Right lobe of liver (tissue), 6 donors: ENCODE data around the gene ADAM23. TPM values are rescaled to one million over a fixed set of nuclear protein-coding genes. Genes with fewer than 3 reads are reported as not detected.

ENCODE experiments used
- ATAC-seq, 4 donors: fragments of 200-7000 bp; cut with Tn5 transposase; one replicate each; pipeline ENCODE4 v1.9.1; 2020; ENCODE audit warnings: mild to moderate bottlenecking in 4 of 4, moderate library complexity in 4 of 4
- DNase-seq, 3 donors: peaks; one replicate each; pipeline ENCODE4 v3.0.0-alpha.2; 2020
- H3K27ac ChIP-seq, 3 donors: fragments of 200-600 bp; one replicate each; pipeline ENCODE4 v1.8.0; 2022
- H3K27me3 ChIP-seq, 2 donors: fragments of 200-600 bp; one replicate each; pipeline ENCODE4 v1.8.0; 2022
- H3K36me3 ChIP-seq, 4 donors: fragments of 200-600 bp; sonication (generic) in 1 of 4; one replicate each; pipeline versions ENCODE4 v1.5.1 to v1.8.0; 2017 to 2022; ENCODE audit warnings: control low read depth in 1 of 4
- H3K4me1 ChIP-seq, 4 donors: fragments of 200-600 bp; sonication (generic) in 1 of 4; one replicate each; pipeline versions ENCODE4 v1.5.1 to v1.8.0; 2017 to 2022; ENCODE audit warnings: control low read depth in 1 of 4
- H3K4me3 ChIP-seq, 3 donors: fragments of 200-600 bp; one replicate each; pipeline ENCODE4 v1.8.0; 2022
- H3K9me3 ChIP-seq, 4 donors: fragments of 200-600 bp; sonication (generic) in 1 of 4; one replicate each; pipeline versions ENCODE4 v1.5.1 to v1.8.0; 2017 to 2022; ENCODE audit warnings: control low read depth in 1 of 4
- CTCF ChIP-seq, 4 donors: fragments of 200-600 bp in 3 of 4; fragments of 450-650 bp in 1 of 4; IDR thresholded peaks; one replicate each; pipeline versions ENCODE4 v1.5.1 to v1.8.0; 2016 to 2022; ENCODE audit warnings: antibody characterized with exemption in 4 of 4, mild to moderate bottlenecking in 2 of 4
- POLR2A ChIP-seq: fragments of 450-650 bp; IDR thresholded peaks from one replicate; pipeline ENCODE4 v1.6.1; 2017; ENCODE audit warnings: antibody characterized with exemption, mild to moderate bottlenecking
- WGBS: methylation state at CpG from one replicate; pipeline ENCODE4 v1.1.6; 2018; ENCODE audit warnings: low coverage, low lambda C conversion rate; ENCODE audit not compliant: insufficient coverage; ENCODE audit errors: missing lambda C conversion rate; 5-methylcytosine and 5-hydroxymethylcytosine counted together
- intact Hi-C, 2 donors: fragments of 100-400 bp; cut with DNase I; formaldehyde crosslinking; loops; one replicate each; pipeline versions ENCODE4 v1.11.2 to v1.14.1; 2022
- total RNA-seq, 6 experiments: library from RNA; depleted of rRNA in 2 of 6; stranded (reverse); fragments of >200 nt in 2 of 6; fragmentation: NEBNext Ultra II Directional in 3 of 6; extraction: Animal tissue kit (Norgen Biotek cat#: 25700) in 3 of 6; gene quantifications; one replicate each; pipeline versions ENCODE4 v1.1.0 to v1.2.4, GENCODE V29; 2016 to 2023
- donor health status: DM: no; HTN: yes; CAD: no.
- donor health status: DM: no; HTN: no; CAD: no.
- donor health status: DM: no; HTN: no; CAD: no.
- donor health status: DM: no; HTN: yes; CAD: no.
- donor health status: DM: no; HTN: yes; CAD: no.

The ADAM23 gene
- total RNA-seq, 6 experiments from 2014 or later: under 0.01 to 0.26 (median 0.09) TPM; not detected in 2

DNA sequence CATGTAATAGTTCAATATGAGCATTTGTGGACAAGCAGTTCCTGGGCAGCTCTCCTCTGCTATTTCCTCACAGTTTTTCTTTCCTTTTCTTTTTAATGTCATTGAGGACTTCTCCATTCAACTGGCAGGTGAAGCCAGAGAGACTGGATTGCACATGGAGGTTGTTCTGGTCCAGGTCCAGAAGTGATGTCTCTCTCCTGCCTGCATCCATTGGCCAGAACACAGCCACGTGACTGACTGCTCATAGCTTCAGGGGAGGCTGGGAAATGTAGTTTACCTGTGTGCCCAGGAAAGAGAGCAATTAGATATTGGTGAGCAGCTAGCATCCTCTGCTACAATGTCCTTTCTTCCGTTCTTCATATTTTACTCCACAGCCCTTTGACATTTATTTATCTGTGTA lies 20.2 kb upstream of the ADAM23 start:
- Histone ChIP-seq H3K4me1 (no peaks in the 10 kb centered on the region), H3K4me3 (no peak overlapping the region), H3K27me3 (no peaks in the 10 kb centered on the region), H3K9me3 (no peaks in the 10 kb centered on the region), H3K36me3 (no peaks in the 10 kb centered on the region), H3K27ac (no peak overlapping the region)
- no peak for DNase-seq
- no peak for TF ChIP-seq POLR2A
- no peak for TF ChIP-seq CTCF (IDR thresholded peaks at IDR 0.05)
- ATAC-seq: no peak
- WGBS: 18% methylated on average over 2 of the region's 2 CpGs
- intact Hi-C loops: no loop called here

DNA sequence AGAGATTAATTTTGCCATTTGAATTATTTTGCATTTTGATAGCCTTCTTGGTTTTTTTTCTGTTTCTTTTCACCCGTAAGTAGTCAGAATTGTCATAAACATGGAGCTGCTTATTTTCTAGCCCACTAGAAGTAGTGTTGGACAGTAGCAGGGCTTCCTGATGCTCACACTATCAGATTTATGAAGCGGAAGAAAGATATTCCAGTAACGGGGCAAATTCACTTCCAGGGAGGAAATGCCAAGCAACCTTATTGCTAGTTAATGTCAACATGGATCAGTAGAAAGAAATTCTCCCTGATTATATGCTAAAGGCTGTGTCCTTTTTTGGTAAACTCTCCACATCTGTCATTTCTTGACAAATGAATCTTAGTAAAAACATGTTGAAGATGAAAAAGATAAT lies 19.2 kb upstream of the ADAM23 start:
- intact Hi-C loops: no loop called here
- Histone ChIP-seq H3K27me3 (no peaks in the 10 kb centered on the region), H3K4me3 (no peak overlapping the region), H3K9me3 (no peaks in the 10 kb centered on the region), H3K27ac (no peak overlapping the region), H3K36me3 (no peaks in the 10 kb centered on the region), H3K4me1 (no peaks in the 10 kb centered on the region)
- TF ChIP-seq CTCF (IDR thresholded peaks at IDR 0.05): no peak
- no peak for TF ChIP-seq POLR2A
- DNase-seq: no peak
- no peak for ATAC-seq
- 63% methylated on average over 3 of the region's 3 CpGs for WGBS

- no peaks in the 10 kb centered on the region for H3K36me3 ChIP-seq
- DNase-seq (no peak), ATAC-seq (no peak)
- H3K4me3 ChIP-seq: no peak overlapping the region
- no peaks in the 10 kb centered on the region for H3K4me1 ChIP-seq
- no peaks in the 10 kb centered on the region for H3K9me3 ChIP-seq
- intact Hi-C loops: no loop called here
- TF ChIP-seq CTCF (IDR thresholded peaks at IDR 0.05): no peak
- TF ChIP-seq POLR2A: no peak
- 64% methylated on average over 3 of the region's 3 CpGs for WGBS
- H3K27me3 ChIP-seq: no peaks in the 10 kb centered on the region
- H3K27ac ChIP-seq: no peak overlapping the region
Measured at GRCh38 chr2:206428783-206429182, 14.5 kb upstream of the ADAM23 start.

- H3K9me3 ChIP-seq: no peaks in the 10 kb centered on the region
- TF ChIP-seq CTCF (IDR thresholded peaks at IDR 0.05) (no peak), POLR2A (no peak)
- no peaks in the 10 kb centered on the region for H3K27me3 ChIP-seq
- H3K4me3 ChIP-seq: no peak overlapping the region
- no peak overlapping the region for H3K27ac ChIP-seq
- no peaks in the 10 kb centered on the region for H3K36me3 ChIP-seq
- ATAC-seq (no peak), DNase-seq (no peak)
- intact Hi-C loops: no loop called here
- no peaks in the 10 kb centered on the region for H3K4me1 ChIP-seq
- 76% methylated on average over 2 of the region's 2 CpGs for WGBS
Measured at GRCh38 chr2:206430452-206430851, 12.9 kb upstream of the ADAM23 start.

- ATAC-seq: no peak
- no peaks in the 10 kb centered on the region for H3K4me1 ChIP-seq
- H3K27ac ChIP-seq: no peak overlapping the region
- TF ChIP-seq CTCF (IDR thresholded peaks at IDR 0.05) (no peak), POLR2A (no peak)
- DNase-seq: no peak
- no peaks in the 10 kb centered on the region for H3K27me3 ChIP-seq
- intact Hi-C loops: no loop called here
- 42% methylated on average over 3 of the region's 3 CpGs for WGBS
- H3K9me3 ChIP-seq: no peaks in the 10 kb centered on the region
- H3K36me3 ChIP-seq: no peaks in the 10 kb centered on the region
- no peak overlapping the region for H3K4me3 ChIP-seq
Measured at GRCh38 chr2:206431439-206431838, 11.9 kb upstream of the ADAM23 start.
